Endothelial cell of umbilical vein (primary cell): Measurements from ENCODE around the gene NOS2. TPM values are rescaled to one million over a fixed set of nuclear protein-coding genes. Genes with fewer than 3 reads are reported as not detected.

ENCODE experiments used
- BruUV-seq: library from RNA; stranded (reverse); fragments of 400-500 nt; replicated peaks from 2 replicates; lab custom pipeline; 2021; lab: Mats Ljungman, UMichigan
- CTCF ChIA-PET: fragments of 300-600, 350-600 bp; sonication (Branson Sonifier 250); formaldehyde crosslinking; loops from one replicate; lab custom pipeline; 2021; ENCODE audit warnings: antibody characterized with exemption, inconsistent platforms; lab: Charles Lee
- POLR2A ChIA-PET: fragments of 300-600, 350-600 bp; sonication (Branson Sonifier 250); formaldehyde crosslinking; loops from one replicate; lab custom pipeline; 2021; ENCODE audit warnings: antibody characterized with exemption, inconsistent platforms; lab: Charles Lee
- DNase-seq: peaks from one replicate; pipeline ENCODE4 v3.0.0-alpha.2; 2011; ENCODE audit warnings: low read depth, low spot score
- FAIRE-seq: peaks from 2 replicates; lab custom pipeline; 2011; peaks lifted over from hg19 to GRCh38; lab: Jason Lieb, UNC
- H2AFZ ChIP-seq: 2 replicates; pipeline ENCODE4 v1.6.0; 2012; ENCODE audit warnings: low read depth, low read length, control low read depth, inconsistent platforms
- H3K27ac ChIP-seq: 2 replicates; pipeline ENCODE4 v1.5.1; 2011; ENCODE audit warnings: low read depth, mild to moderate bottlenecking, control low read depth, low read length, moderate library complexity; ENCODE audit not compliant: insufficient read depth
- H3K27me3 ChIP-seq, 2 experiments: 2 replicates each; pipeline versions ENCODE4 v1.6.0 to v1.6.1; 2011; ENCODE audit warnings: low read length in 2 of 2, mixed read lengths in 1 of 2; ENCODE audit not compliant: control insufficient read depth in 2 of 2, insufficient read depth in 2 of 2
- H3K36me3 ChIP-seq, 2 experiments: 2 replicates in 1 of 2; 3 replicates in 1 of 2; pipeline ENCODE4 v1.5.1; 2011; ENCODE audit warnings: low read length in 2 of 2, mild to moderate bottlenecking in 1 of 2, moderate library complexity in 1 of 2; ENCODE audit not compliant: control insufficient read depth in 2 of 2, insufficient read depth in 2 of 2; ENCODE audit errors: extremely low read depth in 1 of 2
- H3K4me1 ChIP-seq: 3 replicates; pipeline ENCODE4 v1.5.1; 2011; ENCODE audit warnings: mild to moderate bottlenecking, low read length; ENCODE audit not compliant: control insufficient read depth, insufficient read depth; ENCODE audit errors: extremely low read depth
- H3K4me2 ChIP-seq: 2 replicates; pipeline ENCODE4 v1.6.1; 2011; ENCODE audit warnings: low read length, control low read depth, mixed read lengths; ENCODE audit not compliant: insufficient read depth
- H3K4me3 ChIP-seq, 3 experiments: fragments of 200-600 bp in 1 of 3; sonication (generic), shearing (Covaris generic) in 1 of 3; replicated peaks in 1 of 3; 2 replicates each; pipeline ENCODE4 v1.5.1; 2011 to 2016; ENCODE audit warnings: control low read depth in 3 of 3, low read length in 3 of 3, mild to moderate bottlenecking in 2 of 3, inconsistent platforms in 1 of 3, low read depth in 1 of 3, moderate library complexity in 1 of 3; ENCODE audit not compliant: insufficient read depth in 1 of 3
- H3K79me2 ChIP-seq: 2 replicates; pipeline ENCODE4 v1.6.0; 2012; ENCODE audit warnings: low read length, inconsistent platforms; ENCODE audit not compliant: control insufficient read depth, insufficient read depth
- H3K9ac ChIP-seq: replicated peaks from 2 replicates; pipeline ENCODE3; 2011; ENCODE audit warnings: low read length, control low read depth; ENCODE audit not compliant: insufficient read depth; ENCODE audit errors: extremely low read depth
- H3K9me1 ChIP-seq: replicated peaks from 3 replicates; pipeline ENCODE4 v1.6.0; 2011; ENCODE audit warnings: mild to moderate bottlenecking, low read length; ENCODE audit not compliant: control insufficient read depth, insufficient read depth; ENCODE audit errors: extremely low read depth
- H3K9me3 ChIP-seq: replicated peaks from 2 replicates; pipeline ENCODE4 v1.5.1; 2012; ENCODE audit warnings: low read length, inconsistent platforms; ENCODE audit not compliant: control insufficient read depth, insufficient read depth
- H4K20me1 ChIP-seq: replicated peaks from 2 replicates; pipeline ENCODE3; 2011; ENCODE audit warnings: mild to moderate bottlenecking, low read length; ENCODE audit not compliant: control insufficient read depth, insufficient read depth; ENCODE audit errors: extremely low read depth
- CTCF ChIP-seq, 2 donors: IDR thresholded peaks; 1 replicate in 1 of 2; 2 replicates in 1 of 2; pipeline ENCODE4 v1.5.1; 2011; ENCODE audit warnings: low read length in 2 of 2, mild to moderate bottlenecking in 2 of 2, moderate library complexity in 2 of 2, control low read depth in 1 of 2, inconsistent platforms in 1 of 2, low read depth in 1 of 2; ENCODE audit not compliant: insufficient read depth in 1 of 2; ENCODE audit errors: extremely low read depth in 1 of 2
- EZH2 ChIP-seq: IDR thresholded peaks from 2 replicates; pipeline ENCODE4 v1.6.1; 2012; ENCODE audit warnings: borderline replicate concordance, low read depth, mild to moderate bottlenecking, moderate library complexity, low read length, inconsistent platforms; ENCODE audit not compliant: severe bottlenecking
- FOS ChIP-seq: IDR thresholded peaks from 2 replicates; pipeline ENCODE4 v1.6.1; 2011; ENCODE audit warnings: mild to moderate bottlenecking, low read length, moderate library complexity, borderline replicate concordance; ENCODE audit not compliant: insufficient read depth
- GATA2 ChIP-seq: IDR thresholded peaks from 2 replicates; pipeline ENCODE4 v1.7.0; 2011; ENCODE audit warnings: low read depth, mild to moderate bottlenecking, moderate library complexity, mixed read lengths, low read length; ENCODE audit not compliant: insufficient read length, insufficient read depth
- JUN ChIP-seq: IDR thresholded peaks from 2 replicates; pipeline ENCODE4 v1.6.1; 2011; ENCODE audit warnings: borderline replicate concordance, low read depth; ENCODE audit not compliant: insufficient read length, insufficient read depth
- MAX ChIP-seq: IDR thresholded peaks from 2 replicates; pipeline ENCODE4 v1.6.1; 2011; ENCODE audit not compliant: insufficient read depth, insufficient read length
- POLR2A ChIP-seq: IDR thresholded peaks from 2 replicates; pipeline ENCODE4 v1.6.1; 2012; ENCODE audit warnings: low read depth, mild to moderate bottlenecking, control low read depth, low read length
- dilution Hi-C: fragments of 300-500 bp; cut with MboI; formaldehyde crosslinking; loops from one replicate; pipeline ENCODE4 v1.15.0; 2019; ENCODE audit warnings: low sequenced_read_pairs; ENCODE audit not compliant: extremely low pct_ligation_motif_present
- intact Hi-C: fragments of 100-400 bp; cut with micrococcal nuclease; formaldehyde crosslinking; loops from one replicate; pipeline ENCODE4 v1.10.0; 2022
- polyA plus RNA-seq, 4 experiments: library from polyadenylated mRNA; depleted of rRNA in 3 of 4; stranded (reverse) in 3 of 4; unstranded in 1 of 4; fragments of >200 nt; gene quantifications; 2 replicates each; pipeline versions ENCODE4 v1.2.1 to v1.2.3, GENCODE V29; 2011 to 2012; ENCODE audit warnings: missing spikeins in 1 of 4
- total RNA-seq: library from RNA; stranded (reverse); gene quantifications from 2 replicates; pipeline ENCODE4 v1.2.3, GENCODE V29; 2021

NOS2 gene
- total and polyA plus RNA-seq, 2 donors (not counting 3 experiments of a cell fraction or from before 2014, with no cell fraction given): 0.01 TPM; not detected in 1

DNA sequence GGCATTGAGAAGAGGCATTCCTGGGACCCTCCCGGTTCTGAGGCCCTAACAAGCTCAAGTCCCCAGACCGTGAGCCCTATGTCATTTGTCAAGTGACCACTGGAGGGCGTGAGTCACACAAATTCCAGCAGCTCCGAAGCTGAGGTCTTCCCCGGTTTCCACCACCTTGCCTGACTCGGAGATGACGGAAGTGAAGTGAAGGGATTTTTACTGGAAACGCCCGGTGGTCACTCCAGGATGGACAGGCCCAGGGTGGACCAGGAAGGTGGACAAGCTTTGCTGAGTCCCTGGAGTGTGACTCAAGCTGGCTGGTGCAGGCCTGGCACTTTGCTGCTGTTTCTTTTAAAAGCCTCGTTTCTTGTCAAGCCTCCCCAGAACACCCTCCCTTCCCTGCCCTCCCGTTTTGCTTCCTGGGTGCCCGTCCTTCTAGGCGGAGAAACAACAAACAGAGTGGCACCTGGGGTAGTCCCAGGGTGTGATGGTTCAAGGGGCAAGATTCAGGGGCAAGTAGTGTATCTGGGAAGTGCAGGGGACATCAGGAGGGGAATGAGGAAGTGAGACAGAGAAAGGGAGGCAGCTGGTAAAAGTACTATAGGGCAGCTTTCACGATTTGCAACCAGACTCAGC lies 5.3 kb upstream of the NOS2 start:
- Histone ChIP-seq H3K4me3 (peak overlapping the region in 1 of 3 experiments; percentile 10), H3K36me3 (no peaks in the 10 kb centered on the region), H3K27ac (peak overlapping the region; percentile 19), H3K79me2 (no peaks in the 10 kb centered on the region), H2AFZ (peak overlapping the region; percentile 97), H3K4me2 (peak overlapping the region; percentile 20), H3K27me3 (peaks cover 0 to 5% of the 10 kb centered on the region in 2 experiments), H3K4me1 (peaks cover 4% of the 10 kb centered on the region), H4K20me1 (no peaks in the 10 kb centered on the region), H3K9me1 (no peaks in the 10 kb centered on the region), H3K9me3 (no peaks in the 10 kb centered on the region), H3K9ac (peak overlapping the region; percentile 46)
- TF ChIP-seq CTCF (IDR thresholded peaks at IDR 0.05; ENCODE audit: extremely low read depth in 1 of 2, insufficient read depth in 1 of 2, low read depth in 1 of 2, low read length in 2 of 2) (peak; percentile 83 to 85), JUN (peak; percentile 25), FOS (no peak)
- intact Hi-C loops (loop anchor here (1.0 kb wide), 4 partner anchors 75 to 542 kb away; partner anchors contain the start of gene TMEM97), dilution Hi-C loops (no loop called here)
- FAIRE-seq (peak; percentile 96), DNase-seq (peak; percentile 86)
- ChIA-PET POLR2A (interaction anchor here (1.0 kb wide), 1 partner anchor 74 kb away, joined by 7 read pairs; no protein-coding TSS in a partner anchor), CTCF (interaction anchor here (0.6 to 12.6 kb wide), 54 partner anchors 8 to 613 kb away, joined by 3 to 545 read pairs (median 5); partner anchors contain the start of genes IFT20, LYRM9, TMEM97 and TNFAIP1)
- BruUV-seq: no TSS peak

DNA sequence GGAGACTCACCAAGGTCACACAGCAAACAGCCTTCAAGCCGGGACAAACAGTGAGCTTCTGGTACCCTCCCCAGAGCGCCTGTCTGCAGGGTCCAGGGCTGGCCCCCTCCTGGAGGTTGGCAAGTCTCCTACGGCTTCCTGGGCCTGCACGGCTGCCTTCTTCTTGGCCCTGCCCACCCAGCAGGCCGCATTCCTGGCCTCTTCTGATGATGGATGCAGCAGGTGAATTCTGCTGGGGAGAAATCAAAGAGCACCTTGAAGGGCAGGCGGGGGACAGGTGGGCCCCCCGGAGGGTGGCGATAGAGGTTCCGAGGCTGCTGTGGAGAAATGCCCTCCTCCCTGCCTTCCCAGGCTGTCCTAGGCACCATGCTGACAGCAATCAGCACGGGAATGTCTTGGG lies 3.8 kb upstream of the NOS2 start:
- Histone ChIP-seq H3K4me3 (no peak overlapping the region), H3K36me3 (no peaks in the 10 kb centered on the region), H2AFZ (no peak overlapping the region), H3K9me1 (no peaks in the 10 kb centered on the region), H3K9ac (no peak overlapping the region), H3K79me2 (no peaks in the 10 kb centered on the region), H3K9me3 (no peaks in the 10 kb centered on the region), H4K20me1 (no peaks in the 10 kb centered on the region), H3K27ac (no peak overlapping the region), H3K4me1 (peaks cover 4% of the 10 kb centered on the region), H3K4me2 (no peak overlapping the region), H3K27me3 (peaks cover 0 to 9% of the 10 kb centered on the region in 2 experiments)
- ChIA-PET CTCF (interaction anchor here (1.6 to 12.6 kb wide), 6 partner anchors 8 to 447 kb away, joined by 4 to 545 read pairs (median 29); partner anchors contain the start of gene LYRM9), POLR2A (no interaction called here)
- TF ChIP-seq MAX: no peak
- no peak for TF ChIP-seq CTCF (IDR thresholded peaks at IDR 0.05; ENCODE audit: extremely low read depth in 1 of 2, insufficient read depth in 1 of 2, low read depth in 1 of 2, low read length in 2 of 2)
- no peak for TF ChIP-seq EZH2
- TF ChIP-seq POLR2A: no peak
- TF ChIP-seq FOS: no peak
- TF ChIP-seq GATA2: no peak
- no peak for FAIRE-seq
- BruUV-seq: no TSS peak
- no peak for DNase-seq
- dilution Hi-C loops: no loop called here
- intact Hi-C loops: no loop called here
